Tibial nerve (tissue), 4 donors: ENCODE data around the gene PRRT1. TPM values are rescaled to one million over a fixed set of nuclear protein-coding genes. Genes with fewer than 3 reads are reported as not detected.

Source experiments
- DNase-seq, 2 donors: peaks; one replicate each; pipeline ENCODE4 v3.0.0-alpha.2; 2019; ENCODE audit warnings: low spot score in 2 of 2
- H3K27ac ChIP-seq, 4 donors: fragments of 200-600 bp; sonication (generic) in 3 of 4; one replicate each; pipeline ENCODE4 v1.5.1; 2017 to 2019; ENCODE audit warnings: mild to moderate bottlenecking in 1 of 4
- H3K27me3 ChIP-seq, 2 donors: fragments of 200-600 bp; sonication (generic) in 1 of 2; one replicate each; pipeline versions ENCODE4 v1.5.1 to v1.6.0; 2017 to 2019
- H3K36me3 ChIP-seq, 3 donors: fragments of 200-600 bp; sonication (generic); one replicate each; pipeline ENCODE4 v1.5.1; 2018 to 2019
- H3K4me1 ChIP-seq, 4 donors: fragments of 200-600 bp; sonication (generic) in 3 of 4; one replicate each; pipeline ENCODE4 v1.5.1; 2017 to 2019
- H3K4me3 ChIP-seq, 4 donors: fragments of 200-600 bp; sonication (generic) in 3 of 4; one replicate each; pipeline ENCODE4 v1.5.1; 2017 to 2019; ENCODE audit warnings: mild to moderate bottlenecking in 1 of 4, moderate library complexity in 1 of 4
- H3K9me3 ChIP-seq, 4 donors: fragments of 200-600 bp; sonication (generic) in 3 of 4; one replicate each; pipeline ENCODE4 v1.5.1; 2017 to 2019
- CTCF ChIP-seq, 5 experiments: fragments of 200-600 bp in 3 of 5; fragments of 450-650 bp in 2 of 5; sonication (generic) in 3 of 5; IDR thresholded peaks; one replicate each; pipeline ENCODE4 v1.5.1; 2016 to 2019; ENCODE audit warnings: antibody characterized with exemption in 5 of 5, mild to moderate bottlenecking in 3 of 5, moderate library complexity in 2 of 5
- EP300 ChIP-seq, 2 donors: sonication (generic); formaldehyde crosslinking; IDR thresholded peaks; one replicate each; pipeline ENCODE4 v1.6.1; 2017; ENCODE audit warnings: antibody characterized with exemption in 2 of 2, mild to moderate bottlenecking in 1 of 2
- POLR2A ChIP-seq, 2 donors: fragments of 450-650 bp; IDR thresholded peaks; one replicate each; pipeline ENCODE4 v1.6.1; 2017; ENCODE audit warnings: antibody characterized with exemption in 2 of 2, mild to moderate bottlenecking in 2 of 2, moderate library complexity in 2 of 2
- WGBS, 2 donors: methylation state at CpG; one replicate each; pipeline ENCODE4 v1.1.5; 2018; 5-methylcytosine and 5-hydroxymethylcytosine counted together
- total RNA-seq, 4 donors: library from RNA; depleted of rRNA; stranded (reverse); fragments of >200 nt; gene quantifications; one replicate each; pipeline ENCODE4 v1.1.0, GENCODE V29; 2016

Gene PRRT1
- total RNA-seq, 4 donors from 2014 or later, result 0.21 to 2.7 (median 1.7) TPM

DNA sequence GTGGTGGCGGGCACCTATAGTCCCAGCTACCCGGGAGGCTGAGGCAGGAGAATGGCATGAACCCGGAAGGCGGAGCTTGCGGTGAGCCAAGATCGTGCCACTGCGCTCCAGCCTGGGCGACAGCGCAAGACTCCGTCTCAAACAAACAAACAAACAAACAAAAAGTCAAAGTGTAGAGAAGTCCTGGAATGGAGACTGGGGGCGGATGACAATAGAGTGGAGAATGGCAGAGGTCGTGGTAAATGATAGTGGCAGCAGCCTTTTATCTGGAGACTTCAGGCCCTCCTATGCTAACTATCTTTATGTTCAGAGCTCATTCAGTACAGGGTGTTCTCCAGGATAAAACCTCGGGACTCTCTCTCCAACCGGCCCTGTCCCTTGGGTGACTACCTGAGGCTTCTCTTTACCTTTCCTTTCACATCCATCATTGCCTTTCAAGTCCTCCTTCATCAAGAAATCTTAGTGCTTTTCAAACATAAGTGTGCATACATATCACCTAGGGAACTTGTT is 20.2 kb downstream of the PRRT1 start:
- Histone ChIP-seq H3K27me3 (no peaks in the 10 kb centered on the region), H3K27ac (no peak overlapping the region), H3K4me3 (no peak overlapping the region), H3K4me1 (peaks cover 0 to 31% (median 25%) of the 10 kb centered on the region in 4 donors), H3K9me3 (no peaks in the 10 kb centered on the region), H3K36me3 (peaks cover 0 to 2% (median 0%) of the 10 kb centered on the region in 3 donors)
- whole genome bisulfite sequencing, 2 donors, result 87 to 88% methylated on average over 14 of the region's 14 CpGs
- TF ChIP-seq CTCF (IDR thresholded peaks at IDR 0.05) (no peak), EP300 (IDR thresholded peaks at IDR 0.05) (no peak), POLR2A (IDR thresholded peaks at IDR 0.05) (no peak)
- DNase-seq, result no peak

GRCh38 chr6:32129297-32130088 is 22.2 kb downstream of the PRRT1 start:
- Histone ChIP-seq H3K27me3 (no peaks in the 10 kb centered on the region), H3K27ac (peak overlapping the region; percentile 69 to 94 (median 82)), H3K9me3 (no peaks in the 10 kb centered on the region), H3K4me3 (peak overlapping the region; percentile 54 to 97 (median 68)), H3K4me1 (peaks cover 0 to 44% (median 27%) of the 10 kb centered on the region in 4 donors), H3K36me3 (peaks cover 0 to 22% (median 0%) of the 10 kb centered on the region in 3 donors)
- DNase-seq, result peak; percentile 67 to 87
- TF ChIP-seq EP300 (IDR thresholded peaks at IDR 0.05) (no peak), POLR2A (IDR thresholded peaks at IDR 0.05) (no peak), CTCF (IDR thresholded peaks at IDR 0.05) (no peak)
- 29 to 32% methylated on average over 22 of the region's 22 CpGs for WGBS, 2 donors

DNA sequence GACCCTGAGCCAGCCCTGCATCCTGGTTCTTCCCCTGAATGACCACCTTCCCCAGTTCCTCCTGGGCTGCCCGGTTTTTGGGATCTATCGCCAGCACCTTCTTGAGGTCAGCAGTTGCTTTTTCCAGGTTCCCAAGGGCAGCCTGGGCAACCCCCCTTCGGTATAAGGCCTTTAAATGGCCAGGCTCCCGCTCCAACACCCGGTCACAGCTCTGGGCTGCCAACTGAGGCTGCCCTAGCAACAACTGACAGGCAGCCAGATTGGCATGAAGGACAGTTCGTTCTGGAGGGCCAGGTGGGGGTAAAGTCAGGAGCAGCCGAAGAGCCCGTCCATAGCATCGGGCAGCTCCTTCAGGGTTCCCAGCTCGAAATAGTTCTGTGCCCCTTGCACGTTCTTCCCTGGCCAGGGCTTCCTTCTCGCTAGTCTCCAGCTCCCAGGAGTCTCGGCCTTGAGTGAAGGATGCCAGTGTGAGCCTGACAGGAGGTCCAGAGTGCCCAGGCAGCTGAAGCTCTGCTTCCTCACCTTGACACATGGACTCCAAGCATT is 22.9 kb downstream of the PRRT1 start:
- H3K27ac ChIP-seq, result peak overlapping the region; percentile 69 to 94 (median 82)
- H3K4me1 ChIP-seq, result peaks cover 0 to 44% (median 27%) of the 10 kb centered on the region in 4 donors
- H3K4me3 ChIP-seq, result peak overlapping the region in 2 of 4 donors; percentile 70 to 97
- peaks cover 0 to 29% (median 0%) of the 10 kb centered on the region in 3 donors for H3K36me3 ChIP-seq
- no peaks in the 10 kb centered on the region for H3K27me3 ChIP-seq
- H3K9me3 ChIP-seq, result no peaks in the 10 kb centered on the region
- no peak for DNase-seq
- 81 to 82% methylated on average over 13 of the region's 13 CpGs for WGBS, 2 donors
- no peak for TF ChIP-seq CTCF (IDR thresholded peaks at IDR 0.05)
- TF ChIP-seq EP300 (IDR thresholded peaks at IDR 0.05), result no peak
- TF ChIP-seq POLR2A (IDR thresholded peaks at IDR 0.05), result no peak

- Histone ChIP-seq H3K27ac (peak within 1 kb of the TSS; percentile 84 to 94 (median 90)), H3K9me3 (no peaks in the 10 kb centered on the region), H3K4me1 (peaks cover 0 to 44% (median 27%) of the 10 kb centered on the region in 4 donors), H3K27me3 (no peaks in the 10 kb centered on the region), H3K36me3 (peaks cover 0 to 37% (median 0%) of the 10 kb centered on the region in 3 donors), H3K4me3 (peak within 1 kb of the TSS; percentile 83 to 97 (median 87))
- DNase-seq, result peak; percentile 97 to 98
- TF ChIP-seq POLR2A (IDR thresholded peaks at IDR 0.05) (peak in 1 of 2 donors; percentile 79), EP300 (IDR thresholded peaks at IDR 0.05) (peak; percentile 76 to 86), CTCF (IDR thresholded peaks at IDR 0.05) (peak in 1 of 5 experiments; percentile 11)
- 0 to 2% methylated on average over 41 to 43 of the region's 44 CpGs for WGBS, 2 donors
Observed at GRCh38 chr6:32127717-32128592, 23.8 kb downstream of the PRRT1 start, which contains the start of gene ATF6B. Gene ATF6B, minus strand, starts transcription at chr6:32128246. Its CDS starts 39 bp downstream, at chr6:32128207.
